Suprapubic skin (tissue), 3 donors: Measurements from ENCODE around the gene RNF214.

Experiments
- CTCF ChIP-seq, 2 donors: fragments of 200-600 bp in 1 of 2; fragments of 450-650 bp in 1 of 2; sonication (generic) in 1 of 2; IDR thresholded peaks; one replicate each; pipeline ENCODE4 v1.5.1; 2016 to 2019; ENCODE audit warnings: antibody characterized with exemption in 2 of 2, mild to moderate bottlenecking in 1 of 2, moderate library complexity in 1 of 2
- POLR2A ChIP-seq, 2 donors: fragments of 450-650 bp; IDR thresholded peaks; one replicate each; pipeline ENCODE4 v1.6.1; 2017; ENCODE audit warnings: antibody characterized with exemption in 2 of 2, mild to moderate bottlenecking in 2 of 2, moderate library complexity in 2 of 2

GRCh38 chr11:117197516-117198456 is 34.7 kb upstream of the RNF214 start:
- TF ChIP-seq CTCF (IDR thresholded peaks at IDR 0.05) = no peak
- TF ChIP-seq POLR2A (IDR thresholded peaks at IDR 0.05) = no peak
